ENCODE results near the gene BCL2L1. TPM values are rescaled to one million over a fixed set of nuclear protein-coding genes. Genes with fewer than 3 reads are reported as not detected.

The BCL2L1 gene
- polyA plus RNA-seq, 1 of the 3 experiments (the other 2 are of a cell fraction) = 99.9 TPM

DNA sequence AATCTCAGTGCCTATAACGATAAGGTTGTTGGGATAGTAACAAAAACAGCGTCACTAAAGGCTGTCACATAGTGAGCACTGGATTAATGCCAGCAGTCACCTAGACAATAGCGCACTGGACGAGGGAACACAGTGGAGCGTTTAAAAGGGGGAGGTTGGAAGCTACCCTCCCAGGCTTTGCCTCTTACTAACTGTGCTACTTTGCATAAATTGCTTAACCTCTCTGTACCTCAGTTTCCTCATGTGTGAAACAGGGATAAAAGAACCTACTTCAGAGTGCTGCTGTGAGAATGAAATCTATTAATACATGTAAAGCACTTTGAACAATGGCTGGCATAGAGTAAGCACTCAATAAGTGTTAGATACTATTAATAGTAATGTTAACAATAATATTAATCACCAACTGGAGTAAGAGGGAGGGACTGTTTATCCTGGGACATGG lies 10.5 kb downstream of the BCL2L1 start:
- Histone ChIP-seq H3K9me2 (no peaks in the 10 kb centered on the region), H4K20me1 (ENCODE audit: insufficient read depth) (no peaks in the 10 kb centered on the region), H3K9ac (peak overlapping the region; percentile 78), H3K4me1 (ENCODE audit: control insufficient read depth in 1 of 2, insufficient read depth in 2 of 2, low read depth in 1 of 2, low read length in 1 of 2) (peaks cover 31 to 48% of the 10 kb centered on the region in 2 experiments), H3K79me2 (ENCODE audit: insufficient read depth) (peaks cover 88% of the 10 kb centered on the region), H3K36me3 (replicated peaks in 1 of 2; ENCODE audit: control insufficient read depth in 1 of 2, insufficient read depth in 2 of 2, low read length in 1 of 2) (peaks cover 46 to 63% of the 10 kb centered on the region in 2 experiments), H2AFZ (ENCODE audit: low read depth) (no peak overlapping the region), H3F3A (replicated peaks; ENCODE audit: insufficient read depth) (peaks cover 40% of the 10 kb centered on the region), H3K4me2 (peak overlapping the region; percentile 76), H3K9me3 (no peaks in the 10 kb centered on the region), H3K4me3 (ENCODE audit: low read depth in 2 of 2, low read length in 1 of 2) (no peak overlapping the region), H3K27ac (ENCODE audit: low read depth in 2 of 2, low read length in 1 of 2) (peak overlapping the region; percentile 95 to 99), H3K27me3 (ENCODE audit: insufficient read depth) (no peaks in the 10 kb centered on the region)
- ChIA-PET POLR2A (no interaction called here), CTCF (interaction anchor here (0.7 to 2.5 kb wide), 5 partner anchors 10 to 100 kb away, joined by 3 to 18 read pairs (median 5); partner anchors contain the start of gene BCL2L1)
- 74% methylated on average over 5 of the region's 5 CpGs for WGBS (ENCODE audit: low lambda C conversion rate)
- no peak for DNase-seq
- TF ChIP-seq EZH2phosphoT487 (IDR thresholded peaks at IDR 0.05; ENCODE audit: borderline replicate concordance, low read depth) (no peak), IRF3 (IDR thresholded peaks at IDR 0.05; ENCODE audit: low read depth, low read length) (no peak)

GRCh38 chr20:31711179-31712111 lies 11.2 kb downstream of the BCL2L1 start:
- ChIA-PET CTCF (interaction anchor here (0.7 to 2.5 kb wide), 8 partner anchors 11 to 149 kb away, joined by 3 to 18 read pairs (median 4); partner anchors contain the start of gene BCL2L1), POLR2A (interaction anchor here (1.2 kb wide), 1 partner anchor 13 kb away, joined by 3 read pairs; no protein-coding TSS in a partner anchor)
- Histone ChIP-seq H3K4me3 (ENCODE audit: low read depth in 2 of 2, low read length in 1 of 2) (no peak overlapping the region), H3F3A (replicated peaks; ENCODE audit: insufficient read depth) (peaks cover 47% of the 10 kb centered on the region), H3K79me2 (ENCODE audit: insufficient read depth) (peaks cover 88% of the 10 kb centered on the region), H3K27me3 (ENCODE audit: insufficient read depth) (no peaks in the 10 kb centered on the region), H3K9me3 (no peaks in the 10 kb centered on the region), H4K20me1 (ENCODE audit: insufficient read depth) (no peaks in the 10 kb centered on the region), H3K9me2 (no peaks in the 10 kb centered on the region), H3K27ac (ENCODE audit: low read depth in 2 of 2, low read length in 1 of 2) (peak overlapping the region; percentile 95 to 99), H3K4me1 (ENCODE audit: control insufficient read depth in 1 of 2, insufficient read depth in 2 of 2, low read depth in 1 of 2, low read length in 1 of 2) (peaks cover 25 to 41% of the 10 kb centered on the region in 2 experiments), H3K4me2 (peak overlapping the region; percentile 76), H2AFZ (ENCODE audit: low read depth) (no peak overlapping the region), H3K9ac (peak overlapping the region; percentile 78), H3K36me3 (replicated peaks in 1 of 2; ENCODE audit: control insufficient read depth in 1 of 2, insufficient read depth in 2 of 2, low read length in 1 of 2) (peaks cover 50 to 63% of the 10 kb centered on the region in 2 experiments)
- TF ChIP-seq EZH2phosphoT487 (IDR thresholded peaks at IDR 0.05; ENCODE audit: borderline replicate concordance, low read depth) = no peak
- no peak for TF ChIP-seq ELF1 (IDR thresholded peaks at IDR 0.05)
- no peak for DNase-seq

GRCh38 chr20:31710423-31711108 lies 12.1 kb downstream of the BCL2L1 start:
- WGBS (ENCODE audit: low lambda C conversion rate) = 88% methylated on average over 5 of the region's 5 CpGs
- Histone ChIP-seq H3K27me3 (ENCODE audit: insufficient read depth) (no peaks in the 10 kb centered on the region), H3K27ac (ENCODE audit: low read depth in 2 of 2, low read length in 1 of 2) (peak overlapping the region in 1 of 2 experiments; percentile 99; a peak in 3 of 4 replicates), H3K4me2 (no peak overlapping the region), H3K4me1 (ENCODE audit: control insufficient read depth in 1 of 2, insufficient read depth in 2 of 2, low read depth in 1 of 2, low read length in 1 of 2) (peaks cover 25 to 43% of the 10 kb centered on the region in 2 experiments), H4K20me1 (ENCODE audit: insufficient read depth) (no peaks in the 10 kb centered on the region), H3K9me2 (no peaks in the 10 kb centered on the region), H3K9ac (no peak overlapping the region), H3K4me3 (ENCODE audit: low read depth in 2 of 2, low read length in 1 of 2) (no peak overlapping the region), H3K9me3 (no peaks in the 10 kb centered on the region), H3K79me2 (ENCODE audit: insufficient read depth) (peaks cover 88% of the 10 kb centered on the region), H3K36me3 (replicated peaks in 1 of 2; ENCODE audit: control insufficient read depth in 1 of 2, insufficient read depth in 2 of 2, low read length in 1 of 2) (peaks cover 49 to 68% of the 10 kb centered on the region in 2 experiments), H3F3A (replicated peaks; ENCODE audit: insufficient read depth) (peaks cover 51% of the 10 kb centered on the region), H2AFZ (ENCODE audit: low read depth) (no peak overlapping the region)
- no peak for DNase-seq
- POLR2A ChIA-PET = interaction anchor here (1.2 kb wide), 1 partner anchor 12 kb away, joined by 3 read pairs; no protein-coding TSS in a partner anchor
- CTCF ChIA-PET = interaction anchor here (1.1 to 3.0 kb wide), 7 partner anchors 11 to 148 kb away, joined by 3 to 18 read pairs (median 5); partner anchors contain the start of gene BCL2L1
- TF ChIP-seq TAF1 (IDR thresholded peaks at IDR 0.05; ENCODE audit: borderline replicate concordance, low read depth, low read length) (no peak), JUND (IDR thresholded peaks at IDR 0.05) (no peak), RFX5 (IDR thresholded peaks at IDR 0.05; ENCODE audit: low read length) (no peak), SIN3A (IDR thresholded peaks at IDR 0.05; ENCODE audit: borderline replicate concordance, low read depth, low read length) (no peak), REST (IDR thresholded peaks at IDR 0.05; ENCODE audit: low read depth, low read length) (no peak)
- TF ChIP-seq, protein P1, sequence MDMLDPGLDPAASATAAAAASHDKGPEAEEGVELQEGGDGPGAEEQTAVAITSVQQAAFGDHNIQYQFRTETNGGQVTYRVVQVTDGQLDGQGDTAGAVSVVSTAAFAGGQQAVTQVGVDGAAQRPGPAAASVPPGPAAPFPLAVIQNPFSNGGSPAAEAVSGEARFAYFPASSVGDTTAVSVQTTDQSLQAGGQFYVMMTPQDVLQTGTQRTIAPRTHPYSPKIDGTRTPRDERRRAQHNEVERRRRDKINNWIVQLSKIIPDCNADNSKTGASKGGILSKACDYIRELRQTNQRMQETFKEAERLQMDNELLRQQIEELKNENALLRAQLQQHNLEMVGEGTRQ (IDR thresholded peaks at IDR 0.05; ENCODE audit: borderline replicate concordance, low read depth, low read length) = no peak
- TF ChIP-seq, protein P2, sequence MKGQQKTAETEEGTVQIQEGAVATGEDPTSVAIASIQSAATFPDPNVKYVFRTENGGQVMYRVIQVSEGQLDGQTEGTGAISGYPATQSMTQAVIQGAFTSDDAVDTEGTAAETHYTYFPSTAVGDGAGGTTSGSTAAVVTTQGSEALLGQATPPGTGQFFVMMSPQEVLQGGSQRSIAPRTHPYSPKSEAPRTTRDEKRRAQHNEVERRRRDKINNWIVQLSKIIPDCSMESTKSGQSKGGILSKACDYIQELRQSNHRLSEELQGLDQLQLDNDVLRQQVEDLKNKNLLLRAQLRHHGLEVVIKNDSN (IDR thresholded peaks at IDR 0.05; ENCODE audit: borderline replicate concordance, low read depth) = no peak

Measured in SK-N-SH (cell line).